ENCODE data around the gene MTNR1A.

DNA sequence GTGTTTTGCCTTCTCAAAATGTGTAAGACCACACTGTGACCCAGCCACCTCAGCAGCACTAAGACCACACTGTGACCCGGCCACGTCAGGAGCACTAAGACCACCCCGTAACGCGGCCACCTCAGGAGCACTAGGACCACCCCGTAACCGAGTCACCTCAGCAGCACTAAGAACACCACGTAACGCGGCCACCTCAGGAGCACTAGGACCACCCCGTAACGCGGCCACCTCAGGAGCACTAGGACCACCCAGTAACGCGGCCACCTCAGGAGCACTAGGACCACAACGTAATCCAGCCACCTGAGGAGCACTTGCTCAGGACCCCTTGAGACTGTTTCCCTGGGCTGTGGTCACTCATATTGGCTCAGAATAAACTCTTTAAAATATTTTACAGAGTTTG, 71.7 kb downstream of the MTNR1A start:
- TF ChIP-seq, protein P1, sequence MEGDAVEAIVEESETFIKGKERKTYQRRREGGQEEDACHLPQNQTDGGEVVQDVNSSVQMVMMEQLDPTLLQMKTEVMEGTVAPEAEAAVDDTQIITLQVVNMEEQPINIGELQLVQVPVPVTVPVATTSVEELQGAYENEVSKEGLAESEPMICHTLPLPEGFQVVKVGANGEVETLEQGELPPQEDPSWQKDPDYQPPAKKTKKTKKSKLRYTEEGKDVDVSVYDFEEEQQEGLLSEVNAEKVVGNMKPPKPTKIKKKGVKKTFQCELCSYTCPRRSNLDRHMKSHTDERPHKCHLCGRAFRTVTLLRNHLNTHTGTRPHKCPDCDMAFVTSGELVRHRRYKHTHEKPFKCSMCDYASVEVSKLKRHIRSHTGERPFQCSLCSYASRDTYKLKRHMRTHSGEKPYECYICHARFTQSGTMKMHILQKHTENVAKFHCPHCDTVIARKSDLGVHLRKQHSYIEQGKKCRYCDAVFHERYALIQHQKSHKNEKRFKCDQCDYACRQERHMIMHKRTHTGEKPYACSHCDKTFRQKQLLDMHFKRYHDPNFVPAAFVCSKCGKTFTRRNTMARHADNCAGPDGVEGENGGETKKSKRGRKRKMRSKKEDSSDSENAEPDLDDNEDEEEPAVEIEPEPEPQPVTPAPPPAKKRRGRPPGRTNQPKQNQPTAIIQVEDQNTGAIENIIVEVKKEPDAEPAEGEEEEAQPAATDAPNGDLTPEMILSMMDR (IDR thresholded peaks at IDR 0.05; ENCODE audit: low read depth, low read length, missing input control): no peak
- no peak for TF ChIP-seq JUND (IDR thresholded peaks at IDR 0.05)
- TF ChIP-seq ATF3 (IDR thresholded peaks at IDR 0.05): no peak
- TF ChIP-seq SP1 (IDR thresholded peaks at IDR 0.05): no peak
- TF ChIP-seq TAF1 (conservative IDR thresholded peaks at IDR 0.05): no peak
- TF ChIP-seq YY1 (IDR thresholded peaks at IDR 0.05): no peak
- no peak for TF ChIP-seq REST (IDR thresholded peaks at IDR 0.05)
- TF ChIP-seq RAD21 (IDR thresholded peaks at IDR 0.05): no peak
- TF ChIP-seq EGR1 (IDR thresholded peaks at IDR 0.05; ENCODE audit: low read depth in 2 of 2): no peak
- no peak for TF ChIP-seq HNF4G (IDR thresholded peaks at IDR 0.05)
- no peak for TF ChIP-seq ZBTB33 (IDR thresholded peaks at IDR 0.05)
- TF ChIP-seq GABPA (IDR thresholded peaks at IDR 0.05 in 1 of 2, conservative IDR thresholded peaks at IDR 0.05 in 1 of 2): no peak
- TF ChIP-seq, protein P2, sequence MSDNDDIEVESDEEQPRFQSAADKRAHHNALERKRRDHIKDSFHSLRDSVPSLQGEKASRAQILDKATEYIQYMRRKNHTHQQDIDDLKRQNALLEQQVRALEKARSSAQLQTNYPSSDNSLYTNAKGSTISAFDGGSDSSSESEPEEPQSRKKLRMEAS (IDR thresholded peaks at IDR 0.05): no peak
- TF ChIP-seq RXRA (IDR thresholded peaks at IDR 0.05): no peak

Measured in liver (tissue), 3 donors.